OCI-LY3 (cell line): ENCODE results near the gene TET2.

Experiments
- H2AFZ ChIP-seq: fragments of 200-600, 300-600 bp; shearing (Covaris generic); 2 replicates; pipeline ENCODE4 v1.6.0; 2014; ENCODE audit warnings: antibody characterized with exemption, low read depth, low read length
- H3K27ac ChIP-seq: fragments of 200-600, 300-600 bp; sonication (generic); 2 replicates; pipeline ENCODE4 v1.5.1; 2014; ENCODE audit warnings: mild to moderate bottlenecking, low read length, moderate library complexity, mixed read lengths
- H3K27me3 ChIP-seq: fragments of 200-600, 300-600 bp; sonication (generic); 2 replicates; pipeline ENCODE4 v1.6.1; 2014; ENCODE audit warnings: low read depth, low read length, mixed read lengths
- H3K36me3 ChIP-seq: fragments of 200-600, 300-600 bp; sonication (generic); replicated peaks from 2 replicates; pipeline ENCODE3; 2014; ENCODE audit warnings: low read depth, low read length, mixed read lengths
- H3K4me1 ChIP-seq: fragments of 300-600, 200-600 bp; sonication (generic); 2 replicates; pipeline ENCODE4 v1.6.1; 2014; ENCODE audit warnings: low read length, mixed read lengths
- H3K4me2 ChIP-seq: fragments of 200-600, 300-600 bp; sonication (generic); 2 replicates; pipeline ENCODE4 v1.6.1; 2014; ENCODE audit warnings: low read length, mixed read lengths
- H3K4me3 ChIP-seq: fragments of 300-600, 200-600 bp; sonication (generic); 2 replicates; pipeline ENCODE4 v1.5.1; 2014; ENCODE audit warnings: antibody characterized with exemption, mild to moderate bottlenecking, low read length, moderate library complexity
- H3K79me2 ChIP-seq: fragments of 300-600, 200-600 bp; shearing (Covaris generic); 2 replicates; pipeline ENCODE4 v1.6.1; 2014; ENCODE audit warnings: mild to moderate bottlenecking, low read length, mixed read lengths
- H3K9ac ChIP-seq: fragments of 300-600, 200-600 bp; shearing (Covaris generic); 2 replicates; pipeline ENCODE4 v1.6.0; 2014; ENCODE audit warnings: mild to moderate bottlenecking, low read length, moderate library complexity
- H3K9me3 ChIP-seq: fragments of 200-600, 300-600 bp; shearing (Covaris generic); 2 replicates; pipeline ENCODE4 v1.6.1; 2014; ENCODE audit warnings: low read length, mixed read lengths; ENCODE audit not compliant: insufficient read depth
- H4K20me1 ChIP-seq: fragments of 200-600, 300-600 bp; sonication (generic); 2 replicates; pipeline ENCODE4 v1.6.1; 2016; ENCODE audit warnings: low read length, mixed read lengths; ENCODE audit not compliant: insufficient read depth
- CTCF ChIP-seq: fragments of 200-600, 300-600 bp; sonication (generic); IDR thresholded peaks from 2 replicates; pipeline ENCODE4 v1.5.1; 2014; ENCODE audit warnings: antibody characterized with exemption, low read length, low read depth
- EZH2phosphoT487 ChIP-seq: fragments of 200-600 bp; shearing (Covaris generic); IDR thresholded peaks from 2 replicates; pipeline ENCODE4 v1.6.1; 2018; ENCODE audit warnings: antibody characterized with exemption, mixed run types, low read depth

Gene TET2

GRCh38 chr4:105146276-105147015 is at the start of gene TET2:
TSS of gene TET2 (plus strand) at chr4:105146876. CDS start at chr4:105233943, 87,067 bp downstream.
- Histone ChIP-seq H3K4me2 (peak within 1 kb of the TSS; percentile 78), H3K36me3 (no peaks in the 10 kb centered on the region), H3K9me3 (no peaks in the 10 kb centered on the region), H4K20me1 (peaks cover 17% of the 10 kb centered on the region), H3K79me2 (peaks cover 42% of the 10 kb centered on the region), H3K4me3 (peak within 1 kb of the TSS; percentile 87), H3K27me3 (no peaks in the 10 kb centered on the region), H3K27ac (peak within 1 kb of the TSS; percentile 64), H3K9ac (peak within 1 kb of the TSS; percentile 98), H2AFZ (peak within 1 kb of the TSS; percentile 80), H3K4me1 (peaks cover 17% of the 10 kb centered on the region)
- TF ChIP-seq EZH2phosphoT487 (no peak), CTCF (no peak)

- no peak for TF ChIP-seq EZH2phosphoT487
- TF ChIP-seq CTCF = no peak
- Histone ChIP-seq H3K4me1 (no peaks in the 10 kb centered on the region), H2AFZ (no peak overlapping the region), H3K79me2 (no peaks in the 10 kb centered on the region), H3K4me2 (no peak overlapping the region), H3K27me3 (no peaks in the 10 kb centered on the region), H3K9me3 (peaks cover 13% of the 10 kb centered on the region; the same call in 1 of the 2 replicates), H3K9ac (no peak overlapping the region), H3K36me3 (no peaks in the 10 kb centered on the region), H3K4me3 (no peak overlapping the region), H3K27ac (no peak overlapping the region), H4K20me1 (no peaks in the 10 kb centered on the region)
Measured at GRCh38 chr4:105102016-105102415, 44.7 kb upstream of the TET2 start.

- Histone ChIP-seq H3K27me3 (no peaks in the 10 kb centered on the region), H3K4me3 (no peak overlapping the region), H3K4me1 (no peaks in the 10 kb centered on the region), H3K27ac (no peak overlapping the region), H3K4me2 (no peak overlapping the region), H3K79me2 (no peaks in the 10 kb centered on the region), H3K36me3 (no peaks in the 10 kb centered on the region), H3K9me3 (no peaks in the 10 kb centered on the region), H2AFZ (no peak overlapping the region), H3K9ac (no peak overlapping the region), H4K20me1 (no peaks in the 10 kb centered on the region)
- no peak for TF ChIP-seq EZH2phosphoT487
- no peak for TF ChIP-seq CTCF
Measured at GRCh38 chr4:105106426-105106825, 40.2 kb upstream of the TET2 start.

- Histone ChIP-seq H4K20me1 (no peaks in the 10 kb centered on the region), H3K36me3 (no peaks in the 10 kb centered on the region), H3K27ac (no peak overlapping the region), H3K4me1 (no peaks in the 10 kb centered on the region), H3K4me3 (no peak overlapping the region), H3K9ac (no peak overlapping the region), H3K9me3 (no peaks in the 10 kb centered on the region), H3K4me2 (no peak overlapping the region), H3K27me3 (no peaks in the 10 kb centered on the region), H3K79me2 (no peaks in the 10 kb centered on the region), H2AFZ (no peak overlapping the region)
- no peak for TF ChIP-seq CTCF
- no peak for TF ChIP-seq EZH2phosphoT487
Measured at GRCh38 chr4:105107095-105107856, 39.4 kb upstream of the TET2 start.
